Measurements from ENCODE around the gene WWP2.

The WWP2 gene

DNA sequence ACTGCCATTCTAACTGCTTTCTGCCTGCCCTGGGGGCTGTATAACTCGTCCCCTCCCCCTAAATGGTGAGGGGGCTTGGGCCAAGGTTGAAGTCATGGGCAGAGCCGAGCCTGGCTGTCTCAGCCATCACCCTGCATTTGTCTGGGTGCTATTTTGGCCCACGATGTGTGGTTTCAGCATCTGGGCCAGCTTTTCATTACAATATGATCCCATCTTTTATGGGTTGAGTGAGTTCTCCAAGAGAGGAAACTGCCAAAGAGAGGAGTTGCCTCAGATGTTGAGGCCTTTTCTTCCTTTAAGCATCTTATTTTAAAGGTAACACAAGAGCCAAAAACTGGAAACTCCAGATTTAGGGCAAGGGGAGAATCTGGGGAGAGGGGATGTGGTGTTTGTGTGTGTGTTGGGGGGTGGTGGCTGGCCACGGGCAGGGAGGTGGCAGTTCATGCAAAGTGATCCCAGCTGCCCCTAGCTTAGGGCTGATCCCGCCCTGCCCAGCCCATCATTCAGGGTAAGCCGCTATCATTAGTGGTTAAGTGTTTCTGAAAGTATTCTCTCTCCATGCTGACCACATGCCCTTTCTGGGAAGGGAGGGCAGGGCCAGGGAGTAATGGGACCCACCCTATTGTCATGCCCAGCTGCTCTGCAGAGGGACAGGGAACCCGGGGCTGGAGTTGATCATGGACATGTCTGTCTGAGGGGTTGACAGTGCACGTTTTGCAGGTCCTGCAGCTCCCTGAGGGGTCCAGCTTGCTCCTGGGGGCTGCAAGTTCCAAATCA, 105.8 kb downstream of the WWP2 start:
- no peak overlapping the region for H3K9ac ChIP-seq
- no peak overlapping the region for H3K27ac ChIP-seq
- H3K4me2 ChIP-seq = no peak overlapping the region
- no peaks in the 10 kb centered on the region for H3K4me1 ChIP-seq
- H3K27me3 ChIP-seq = no peaks in the 10 kb centered on the region
- peaks cover 50% of the 10 kb centered on the region for H3K36me3 ChIP-seq
- no peaks in the 10 kb centered on the region for H3K9me3 ChIP-seq
- TF ChIP-seq Cebpa-rat (IDR thresholded peaks at IDR 0.05) = no peak
- H3K4me3 ChIP-seq = no peak overlapping the region
- H4K20me1 ChIP-seq = no peaks in the 10 kb centered on the region

DNA sequence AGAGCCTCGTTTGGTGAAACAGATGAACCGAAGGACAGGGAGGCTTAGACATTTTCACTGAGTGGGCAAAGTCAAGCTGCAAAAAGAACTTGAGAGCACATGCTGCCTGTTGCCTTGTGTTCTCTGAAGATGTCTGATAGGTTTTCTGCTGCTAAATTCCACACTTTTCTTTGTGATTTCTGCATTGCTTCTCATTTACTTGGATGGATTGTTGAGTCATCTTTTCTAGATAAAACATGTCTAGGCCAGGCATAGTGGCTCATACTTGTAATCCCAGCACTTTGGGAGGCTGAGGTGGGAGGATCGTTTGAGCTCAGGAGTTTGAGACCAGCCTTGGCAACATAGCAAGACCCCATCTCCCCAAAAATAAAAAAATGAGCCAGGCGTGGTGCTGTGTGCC, 108.6 kb downstream of the WWP2 start:
- H4K20me1 ChIP-seq = no peaks in the 10 kb centered on the region
- H3K4me3 ChIP-seq = no peak overlapping the region
- peaks cover 76% of the 10 kb centered on the region for H3K36me3 ChIP-seq
- no peak overlapping the region for H3K9ac ChIP-seq
- H3K4me2 ChIP-seq = no peak overlapping the region
- H3K27ac ChIP-seq = no peak overlapping the region
- H3K4me1 ChIP-seq = no peaks in the 10 kb centered on the region
- H3K27me3 ChIP-seq = no peaks in the 10 kb centered on the region
- no peak for TF ChIP-seq Cebpa-rat (IDR thresholded peaks at IDR 0.05)
- H3K9me3 ChIP-seq = peaks cover 4% of the 10 kb centered on the region

DNA sequence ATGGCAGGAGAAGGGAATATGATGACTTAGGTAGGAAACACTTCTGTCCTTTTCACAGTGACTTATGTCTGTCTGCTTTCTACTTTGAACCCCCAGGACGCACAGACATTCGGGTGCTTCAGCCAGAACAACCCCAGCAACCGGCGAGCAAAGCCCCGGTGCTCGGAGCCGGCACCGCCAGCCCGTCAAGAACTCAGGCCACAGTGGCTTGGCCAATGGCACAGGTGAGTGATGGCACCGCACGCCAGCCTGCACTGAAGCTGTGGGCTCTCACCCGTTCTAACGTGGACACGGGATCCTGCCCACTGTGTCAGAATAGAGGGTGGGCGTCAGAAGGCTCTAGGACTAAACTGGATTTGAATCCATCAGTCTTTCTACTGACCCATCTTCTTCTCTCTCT, 109.6 kb downstream of the WWP2 start:
- TF ChIP-seq Cebpa-rat (IDR thresholded peaks at IDR 0.05) = no peak
- peaks cover 13% of the 10 kb centered on the region for H3K9me3 ChIP-seq
- no peaks in the 10 kb centered on the region for H3K4me1 ChIP-seq
- H3K36me3 ChIP-seq = peaks cover 85% of the 10 kb centered on the region
- no peak overlapping the region for H3K4me2 ChIP-seq
- H3K4me3 ChIP-seq = no peak overlapping the region
- H4K20me1 ChIP-seq = no peaks in the 10 kb centered on the region
- H3K9ac ChIP-seq = no peak overlapping the region
- no peak overlapping the region for H3K27ac ChIP-seq
- no peaks in the 10 kb centered on the region for H3K27me3 ChIP-seq

DNA sequence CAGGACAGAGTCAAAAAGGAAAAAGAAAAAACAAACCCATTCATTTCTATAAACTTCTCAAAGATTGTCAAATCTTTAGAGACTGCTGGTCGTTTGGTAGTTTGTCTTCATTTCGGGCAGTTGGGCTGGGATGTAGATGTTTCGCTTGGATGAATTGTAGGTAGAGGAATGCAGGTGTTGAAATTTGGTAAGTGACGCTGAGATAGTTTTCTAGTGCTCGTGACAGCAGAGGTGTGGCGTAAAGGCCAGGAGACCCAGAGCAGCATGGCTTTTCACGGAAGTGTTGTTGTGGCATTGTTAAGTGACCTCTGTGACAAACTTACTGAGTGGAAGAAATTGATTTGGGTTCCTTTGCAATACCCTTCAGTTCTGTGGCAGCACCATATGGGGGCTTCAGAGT, 110.8 kb downstream of the WWP2 start:
- H3K4me2 ChIP-seq = no peak overlapping the region
- no peak for TF ChIP-seq Cebpa-rat (IDR thresholded peaks at IDR 0.05)
- H3K4me1 ChIP-seq = no peaks in the 10 kb centered on the region
- peaks cover 86% of the 10 kb centered on the region for H3K36me3 ChIP-seq
- H3K4me3 ChIP-seq = no peak overlapping the region
- no peaks in the 10 kb centered on the region for H3K27me3 ChIP-seq
- H3K9me3 ChIP-seq = peaks cover 25% of the 10 kb centered on the region
- H4K20me1 ChIP-seq = no peaks in the 10 kb centered on the region
- no peak overlapping the region for H3K27ac ChIP-seq
- no peak overlapping the region for H3K9ac ChIP-seq

DNA sequence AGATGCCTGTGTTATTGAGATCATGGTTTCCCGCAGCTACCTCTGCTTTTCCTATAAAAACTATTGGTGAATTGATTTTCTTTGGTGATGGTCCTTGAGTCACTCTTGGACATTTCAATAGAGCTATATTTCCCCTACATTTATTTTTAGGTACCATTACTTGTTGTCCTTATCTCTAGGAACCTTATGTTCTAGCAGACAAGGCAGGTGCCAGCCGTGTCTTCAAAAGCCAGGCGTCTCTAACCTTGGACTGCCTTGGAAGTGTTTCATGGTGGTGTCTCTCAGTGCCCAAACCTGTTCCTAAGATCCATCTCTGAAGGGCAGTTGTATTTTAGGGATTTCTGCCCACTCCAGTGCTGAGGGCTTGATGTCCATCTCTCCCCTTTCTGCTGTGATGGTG, 111.7 kb downstream of the WWP2 start:
- H4K20me1 ChIP-seq = no peaks in the 10 kb centered on the region
- no peak overlapping the region for H3K9ac ChIP-seq
- no peak overlapping the region for H3K4me3 ChIP-seq
- H3K36me3 ChIP-seq = peaks cover 87% of the 10 kb centered on the region
- H3K9me3 ChIP-seq = peaks cover 31% of the 10 kb centered on the region
- H3K27ac ChIP-seq = no peak overlapping the region
- no peak overlapping the region for H3K4me2 ChIP-seq
- H3K4me1 ChIP-seq = no peaks in the 10 kb centered on the region
- H3K27me3 ChIP-seq = no peaks in the 10 kb centered on the region
- TF ChIP-seq Cebpa-rat (IDR thresholded peaks at IDR 0.05) = no peak

DNA sequence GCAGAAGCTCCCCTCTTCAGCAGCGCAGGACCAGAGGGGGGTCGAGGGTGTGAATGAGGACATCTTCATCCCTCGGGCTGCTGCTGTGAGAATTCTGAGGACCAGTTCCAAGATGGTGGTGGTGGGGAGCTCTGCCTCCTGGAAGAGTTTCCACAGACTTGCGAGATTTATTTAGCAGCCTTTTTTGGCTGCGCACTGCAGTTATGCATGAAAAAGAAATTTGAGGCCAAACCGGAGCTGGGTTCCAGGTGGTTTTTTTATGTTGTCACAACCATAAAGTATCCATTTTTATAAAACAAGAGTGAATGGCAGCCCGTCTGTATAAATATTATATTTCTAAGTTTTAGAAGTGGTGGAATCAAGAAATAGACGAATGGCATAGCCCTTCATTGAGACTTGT, 112.1 kb downstream of the WWP2 start:
- TF ChIP-seq Cebpa-rat (IDR thresholded peaks at IDR 0.05) = no peak
- no peaks in the 10 kb centered on the region for H3K4me1 ChIP-seq
- no peak overlapping the region for H3K4me3 ChIP-seq
- no peaks in the 10 kb centered on the region for H3K27me3 ChIP-seq
- no peak overlapping the region for H3K27ac ChIP-seq
- H3K9me3 ChIP-seq = peaks cover 34% of the 10 kb centered on the region
- no peak overlapping the region for H3K4me2 ChIP-seq
- no peak overlapping the region for H3K9ac ChIP-seq
- H4K20me1 ChIP-seq = no peaks in the 10 kb centered on the region
- H3K36me3 ChIP-seq = peaks cover 90% of the 10 kb centered on the region

DNA sequence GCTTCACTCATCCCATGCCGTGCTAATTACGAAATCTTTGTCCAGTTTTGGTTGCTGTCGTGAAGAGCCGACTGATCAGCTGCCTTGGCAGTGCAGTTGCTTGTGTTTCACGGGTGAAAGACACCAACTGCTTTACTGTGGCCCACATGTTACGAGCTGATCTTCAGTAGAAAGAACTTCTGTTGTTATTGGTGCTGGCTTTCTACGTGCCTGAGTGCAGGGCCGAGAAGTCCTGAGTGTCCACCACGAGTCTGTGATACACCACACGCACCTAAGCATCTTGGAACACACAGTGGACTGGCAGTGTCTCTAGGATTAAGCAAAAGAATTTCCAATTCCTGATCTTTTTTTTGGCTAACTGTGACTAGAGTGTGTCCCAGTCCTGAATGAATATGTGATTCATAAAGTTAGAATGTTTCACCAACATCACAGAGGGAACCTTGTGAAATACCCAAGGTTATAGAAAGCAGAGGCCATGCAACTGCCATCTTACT, 118.6 kb downstream of the WWP2 start:
- no peak overlapping the region for H3K4me3 ChIP-seq
- no peak overlapping the region for H3K9ac ChIP-seq
- TF ChIP-seq Cebpa-rat (IDR thresholded peaks at IDR 0.05) = no peak
- H3K27me3 ChIP-seq = no peaks in the 10 kb centered on the region
- H3K36me3 ChIP-seq = peaks cover 58% of the 10 kb centered on the region
- peaks cover 50% of the 10 kb centered on the region for H3K9me3 ChIP-seq
- H3K27ac ChIP-seq = no peak overlapping the region
- H4K20me1 ChIP-seq = no peaks in the 10 kb centered on the region
- no peaks in the 10 kb centered on the region for H3K4me1 ChIP-seq
- no peak overlapping the region for H3K4me2 ChIP-seq

DNA sequence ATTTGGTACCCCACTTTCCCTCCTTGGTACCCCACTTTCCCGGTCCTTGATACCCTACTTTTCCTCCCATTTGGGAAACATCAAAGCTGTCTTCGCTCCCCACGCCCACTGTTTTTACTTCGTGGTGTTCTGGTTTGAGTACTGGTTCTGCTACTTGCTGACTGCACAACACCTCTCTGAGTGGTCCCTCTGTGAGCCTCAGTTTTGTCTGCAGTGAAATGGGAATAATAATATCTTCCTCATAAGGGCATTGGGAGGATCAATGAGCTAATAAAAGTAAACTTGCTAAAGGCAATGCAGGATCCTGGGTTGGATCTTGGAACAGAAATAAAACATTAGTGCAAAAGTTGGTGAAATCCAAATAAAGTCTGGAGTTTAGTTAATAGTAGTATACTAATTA, 119.0 kb downstream of the WWP2 start:
- H3K27ac ChIP-seq = no peak overlapping the region
- no peaks in the 10 kb centered on the region for H3K27me3 ChIP-seq
- peaks cover 58% of the 10 kb centered on the region for H3K36me3 ChIP-seq
- H3K4me1 ChIP-seq = no peaks in the 10 kb centered on the region
- H3K9me3 ChIP-seq = peaks cover 50% of the 10 kb centered on the region
- no peak overlapping the region for H3K4me2 ChIP-seq
- no peak for TF ChIP-seq Cebpa-rat (IDR thresholded peaks at IDR 0.05)
- H3K4me3 ChIP-seq = no peak overlapping the region
- no peaks in the 10 kb centered on the region for H4K20me1 ChIP-seq
- H3K9ac ChIP-seq = no peak overlapping the region

DNA sequence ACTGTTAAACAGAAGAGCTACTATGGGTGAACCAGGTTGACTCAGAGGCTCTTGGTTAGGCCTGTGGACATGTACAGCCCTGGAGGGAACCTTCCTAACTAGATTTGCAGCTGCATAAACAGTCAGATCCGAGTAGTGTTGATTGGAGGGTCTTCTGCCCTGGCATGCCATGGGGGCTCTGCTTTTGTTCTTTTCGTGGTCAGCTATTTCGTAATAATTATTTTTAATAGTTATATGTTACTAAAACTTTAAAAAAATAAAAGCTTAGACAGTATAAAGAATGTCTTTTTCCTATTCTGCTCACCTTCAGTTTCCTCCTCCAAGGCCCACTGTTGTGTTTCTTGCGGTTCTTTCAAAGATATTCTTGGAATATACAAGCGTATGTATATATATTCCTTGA, 121.6 kb downstream of the WWP2 start:
- no peaks in the 10 kb centered on the region for H4K20me1 ChIP-seq

DNA sequence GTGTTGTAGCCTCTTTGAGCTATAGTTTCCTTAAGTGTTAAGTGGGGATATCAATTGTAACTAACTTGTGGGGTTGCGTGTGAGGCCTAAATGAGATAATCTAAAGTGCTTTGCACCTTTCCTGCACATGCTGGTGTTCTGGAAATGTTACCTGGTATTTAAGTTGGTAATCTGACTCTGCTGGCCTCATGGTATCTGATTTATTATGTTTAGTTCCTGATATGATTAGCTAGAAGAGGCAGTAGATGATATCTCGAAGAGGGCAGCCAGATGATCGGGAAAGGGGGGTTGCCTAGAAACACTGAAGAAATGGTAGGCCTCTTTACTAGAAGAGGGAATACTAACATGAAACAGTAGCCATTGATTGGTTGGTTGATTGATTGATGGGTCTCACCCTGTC, 123.6 kb downstream of the WWP2 start:
- Histone ChIP-seq H4K20me1 (no peaks in the 10 kb centered on the region), H3K36me3 (peaks cover 51% of the 10 kb centered on the region), H3K4me1 (peaks cover 20% of the 10 kb centered on the region), H3K4me2 (no peak overlapping the region), H3K9ac (no peak overlapping the region), H3K27me3 (no peaks in the 10 kb centered on the region), H3K9me3 (peaks cover 21% of the 10 kb centered on the region), H3K27ac (no peak overlapping the region), H3K4me3 (no peak overlapping the region)
- no peak for TF ChIP-seq Cebpa-rat (IDR thresholded peaks at IDR 0.05)

More for the DNA sequence above, 121.6 kb downstream of the WWP2 start:
- peaks cover 17% of the 10 kb centered on the region for H3K4me1 ChIP-seq
- no peak overlapping the region for H3K27ac ChIP-seq
- H3K4me2 ChIP-seq = no peak overlapping the region
- peak; percentile 52; the same call in 1 of the 2 replicates for TF ChIP-seq Cebpa-rat (IDR thresholded peaks at IDR 0.05)
- no peak overlapping the region for H3K9ac ChIP-seq
- peaks cover 42% of the 10 kb centered on the region for H3K36me3 ChIP-seq
- peaks cover 27% of the 10 kb centered on the region for H3K9me3 ChIP-seq
- H3K4me3 ChIP-seq = no peak overlapping the region
- H3K27me3 ChIP-seq = no peaks in the 10 kb centered on the region

Measured in BLaER1 (cell line).